K562 (cell line): ENCODE measurements around the gene TKTL1. TPM values are rescaled to one million over a fixed set of nuclear protein-coding genes. Genes with fewer than 3 reads are reported as not detected.

Experiments used
- BDP1 ChIP-seq: IDR thresholded peaks from 3 replicates; pipeline ENCODE4 v1.6.1; 2011; ENCODE audit not compliant: insufficient read length, insufficient read depth
- EZH2 ChIP-seq: IDR thresholded peaks from 2 replicates; pipeline ENCODE4 v1.6.1; 2012; ENCODE audit warnings: low read depth, mild to moderate bottlenecking, inconsistent platforms, low read length, borderline replicate concordance
- HCFC1 ChIP-seq: IDR thresholded peaks from 2 replicates; pipeline ENCODE4 v1.6.1; 2012; ENCODE audit warnings: low read depth, low read length, improper control_type of control experiment
- HDAC6 ChIP-seq: IDR thresholded peaks from 2 replicates; pipeline ENCODE4 v1.6.1; 2012; ENCODE audit warnings: low read depth, mild to moderate bottlenecking, control low read depth, inconsistent platforms, low read length, moderate library complexity
- IRF9 ChIP-seq: fragments of 450-650 bp; IDR thresholded peaks from 2 replicates; pipeline ENCODE4 v1.6.1; 2016; ENCODE audit warnings: missing biosample characterization, missing genetic modification characterization
- NFRKB ChIP-seq: fragments of 450-650 bp; IDR thresholded peaks from 2 replicates; pipeline ENCODE4 v1.6.1; 2016; ENCODE audit warnings: low read depth
- POU5F1 ChIP-seq: fragments of 150-350 bp; IDR thresholded peaks from 2 replicates; pipeline ENCODE4 v1.6.1; 2014; ENCODE audit warnings: borderline replicate concordance, low read length, low read depth, mild to moderate bottlenecking; ENCODE audit not compliant: partially characterized antibody
- RNF2 ChIP-seq: sonication (generic); IDR thresholded peaks from 2 replicates; pipeline ENCODE4 v1.6.1; 2016
- SIX5 ChIP-seq, 2 experiments: IDR thresholded peaks; 2 replicates each; pipeline ENCODE4 v1.6.1; 2011; ENCODE audit warnings: low read length in 2 of 2, borderline replicate concordance in 1 of 2, low read depth in 1 of 2, mild to moderate bottlenecking in 1 of 2, moderate library complexity in 1 of 2; ENCODE audit not compliant: insufficient read depth in 1 of 2
- SRSF7 ChIP-seq: fragments of 200-400 bp; formaldehyde crosslinking; optimal IDR thresholded peaks from 2 replicates; pipeline ENCODE3; 2017; ENCODE audit warnings: mild to moderate bottlenecking, low read depth, low read length
- SRSF9 ChIP-seq: fragments of 200-400 bp; formaldehyde crosslinking; IDR thresholded peaks from 2 replicates; pipeline ENCODE4 v1.6.1; 2017; ENCODE audit warnings: low read depth, low read length, borderline replicate concordance
- TCF3 ChIP-seq: sonication (generic); formaldehyde crosslinking; IDR thresholded peaks from 2 replicates; pipeline ENCODE4 v1.4.0; 2020; ENCODE audit warnings: mild to moderate bottlenecking, missing genetic modification reagents
- ZNF583 ChIP-seq: fragments of 250-450 bp; sonication (Bioruptor Pico); IDR thresholded peaks from 2 replicates; pipeline ENCODE4 v1.4.0; 2020
- ZNF717 ChIP-seq: fragments of 250-450 bp; sonication (Bioruptor Pico); IDR thresholded peaks from 2 replicates; pipeline ENCODE4 v1.5.0; 2021
- polyA plus RNA-seq, 8 experiments: library from polyadenylated mRNA; depleted of rRNA in 4 of 8; stranded (reverse) in 5 of 8; unstranded in 3 of 8; fragments of >200 nt; fragmentation: Nextera tagmentation in 2 of 8; fragmentation: Illumina TruSeq in 1 of 8; extraction: Ambion mirVana in 2 of 8; extraction: Trizol in 1 of 8; gene quantifications; 2 replicates each; pipeline versions ENCODE4 v1.2.1 to v1.2.3, GENCODE V29; 2011 to 2014; ENCODE audit warnings: inconsistent platforms in 1 of 8, missing spikeins in 1 of 8
- total RNA-seq, 7 experiments: library from RNA; depleted of rRNA in 6 of 7; stranded (reverse); fragments of >200 nt in 6 of 7; fragmentation: Illumina TruSeq in 2 of 7; extraction: Trizol in 2 of 7; gene quantifications; 2 replicates each; pipeline versions ENCODE4 v1.2.1 to v1.2.3, GENCODE V29; 2011 to 2021; ENCODE audit warnings: low replicate concordance in 1 of 7
- TF ChIP-seq, protein P1 (sequence below): conservative IDR thresholded peaks from 2 replicates; pipeline ENCODE4 v1.6.1; 2011; ENCODE audit warnings: low read depth, mild to moderate bottlenecking, low read length; ENCODE audit not compliant: control insufficient read depth
- TF ChIP-seq, protein P2 (sequence below): sonication (generic); formaldehyde crosslinking; IDR thresholded peaks from 2 replicates; pipeline ENCODE4 v1.8.0; 2023; ENCODE audit warnings: mild to moderate bottlenecking, missing genetic modification reagents
- TF ChIP-seq, protein P3 (sequence below): fragments of 250-450 bp; sonication (Bioruptor Pico); IDR thresholded peaks from 2 replicates; pipeline ENCODE4 v1.9.0; 2021; ENCODE audit warnings: mild to moderate bottlenecking, inconsistent platforms
- TF ChIP-seq, protein P4 (sequence below), 2 experiments: IDR thresholded peaks; 2 replicates each; pipeline ENCODE4 v1.6.1; 2012; ENCODE audit warnings: improper control_type of control experiment in 2 of 2, low read depth in 2 of 2, low read length in 2 of 2, borderline replicate concordance in 1 of 2

The TKTL1 gene
- total and polyA plus RNA-seq, 9 of the 15 experiments (the other 6 are each of a cell fraction or from before 2014, with no cell fraction given), result 0.18 to 0.71 (median 0.38) TPM

DNA sequence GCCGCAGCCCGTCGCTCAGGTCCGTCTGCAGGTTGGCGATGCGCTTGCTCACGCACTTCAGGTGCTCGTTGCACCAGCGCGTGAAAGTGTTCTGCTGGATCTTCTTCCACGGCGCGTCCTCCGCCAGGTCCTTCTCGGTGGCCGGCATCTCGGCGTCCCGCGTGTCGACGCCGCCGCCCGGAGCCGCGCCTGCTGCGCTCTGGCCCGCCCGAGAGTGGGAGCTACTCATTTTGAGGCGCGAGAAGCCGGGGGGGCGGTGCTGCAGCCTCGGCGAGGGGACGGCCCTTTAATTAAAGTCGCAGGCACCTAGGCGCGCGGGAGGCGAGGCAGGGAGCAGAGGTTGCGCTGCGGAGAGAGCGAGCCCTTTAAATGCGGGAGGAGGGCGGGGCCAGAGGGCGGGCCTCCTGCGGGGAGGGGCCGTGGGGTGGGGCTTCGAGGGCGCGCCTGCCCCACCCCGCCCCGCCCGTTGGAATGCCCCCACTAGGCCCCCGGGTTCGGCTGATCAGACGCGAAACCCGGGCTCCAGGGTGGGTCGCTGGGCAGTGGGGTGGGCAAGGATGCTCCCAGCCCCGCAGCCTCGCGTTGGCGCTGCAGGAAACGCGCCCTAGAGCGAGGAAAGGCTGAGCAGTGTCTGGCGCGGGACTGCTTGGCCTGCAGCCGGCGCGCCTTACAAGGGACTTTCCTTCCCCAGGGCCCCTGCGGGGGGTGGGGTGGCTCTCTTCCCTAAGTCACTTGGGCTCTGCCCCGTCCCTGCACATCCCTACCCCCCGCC is 75.6 kb downstream of the TKTL1 start (continued):
- TF ChIP-seq, protein P1, sequence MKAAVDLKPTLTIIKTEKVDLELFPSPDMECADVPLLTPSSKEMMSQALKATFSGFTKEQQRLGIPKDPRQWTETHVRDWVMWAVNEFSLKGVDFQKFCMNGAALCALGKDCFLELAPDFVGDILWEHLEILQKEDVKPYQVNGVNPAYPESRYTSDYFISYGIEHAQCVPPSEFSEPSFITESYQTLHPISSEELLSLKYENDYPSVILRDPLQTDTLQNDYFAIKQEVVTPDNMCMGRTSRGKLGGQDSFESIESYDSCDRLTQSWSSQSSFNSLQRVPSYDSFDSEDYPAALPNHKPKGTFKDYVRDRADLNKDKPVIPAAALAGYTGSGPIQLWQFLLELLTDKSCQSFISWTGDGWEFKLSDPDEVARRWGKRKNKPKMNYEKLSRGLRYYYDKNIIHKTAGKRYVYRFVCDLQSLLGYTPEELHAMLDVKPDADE, result no peak; the same call in 1 of the 2 replicates
- TF ChIP-seq SIX5 (IDR thresholded peaks at IDR 0.05; ENCODE audit: borderline replicate concordance in 1 of 2, insufficient read depth in 1 of 2, low read depth in 1 of 2, low read length in 2 of 2) (no peak), HDAC6 (no peak), SRSF7 (no peak), EZH2 (no peak), BDP1 (no peak), HCFC1 (peak; percentile 40; the same call in 1 of the 2 replicates), POU5F1 (no peak), SRSF9 (no peak), IRF9 (tag) (no peak), TCF3 (CRISPR knock-in tag) (0 out of 2 replicates have a peak, but pooled peaks have one; percentile 25), ZNF717 (CRISPR knock-in tag) (no peak), NFRKB (no peak), ZNF583 (CRISPR knock-in tag) (no peak), RNF2 (peak; percentile 64; the same call in 1 of the 2 replicates)
- TF ChIP-seq, protein P2, sequence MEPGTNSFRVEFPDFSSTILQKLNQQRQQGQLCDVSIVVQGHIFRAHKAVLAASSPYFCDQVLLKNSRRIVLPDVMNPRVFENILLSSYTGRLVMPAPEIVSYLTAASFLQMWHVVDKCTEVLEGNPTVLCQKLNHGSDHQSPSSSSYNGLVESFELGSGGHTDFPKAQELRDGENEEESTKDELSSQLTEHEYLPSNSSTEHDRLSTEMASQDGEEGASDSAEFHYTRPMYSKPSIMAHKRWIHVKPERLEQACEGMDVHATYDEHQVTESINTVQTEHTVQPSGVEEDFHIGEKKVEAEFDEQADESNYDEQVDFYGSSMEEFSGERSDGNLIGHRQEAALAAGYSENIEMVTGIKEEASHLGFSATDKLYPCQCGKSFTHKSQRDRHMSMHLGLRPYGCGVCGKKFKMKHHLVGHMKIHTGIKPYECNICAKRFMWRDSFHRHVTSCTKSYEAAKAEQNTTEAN (CRISPR knock-in tag), result no peak
- TF ChIP-seq, protein P3, sequence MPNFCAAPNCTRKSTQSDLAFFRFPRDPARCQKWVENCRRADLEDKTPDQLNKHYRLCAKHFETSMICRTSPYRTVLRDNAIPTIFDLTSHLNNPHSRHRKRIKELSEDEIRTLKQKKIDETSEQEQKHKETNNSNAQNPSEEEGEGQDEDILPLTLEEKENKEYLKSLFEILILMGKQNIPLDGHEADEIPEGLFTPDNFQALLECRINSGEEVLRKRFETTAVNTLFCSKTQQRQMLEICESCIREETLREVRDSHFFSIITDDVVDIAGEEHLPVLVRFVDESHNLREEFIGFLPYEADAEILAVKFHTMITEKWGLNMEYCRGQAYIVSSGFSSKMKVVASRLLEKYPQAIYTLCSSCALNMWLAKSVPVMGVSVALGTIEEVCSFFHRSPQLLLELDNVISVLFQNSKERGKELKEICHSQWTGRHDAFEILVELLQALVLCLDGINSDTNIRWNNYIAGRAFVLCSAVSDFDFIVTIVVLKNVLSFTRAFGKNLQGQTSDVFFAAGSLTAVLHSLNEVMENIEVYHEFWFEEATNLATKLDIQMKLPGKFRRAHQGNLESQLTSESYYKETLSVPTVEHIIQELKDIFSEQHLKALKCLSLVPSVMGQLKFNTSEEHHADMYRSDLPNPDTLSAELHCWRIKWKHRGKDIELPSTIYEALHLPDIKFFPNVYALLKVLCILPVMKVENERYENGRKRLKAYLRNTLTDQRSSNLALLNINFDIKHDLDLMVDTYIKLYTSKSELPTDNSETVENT (CRISPR knock-in tag), result peak; percentile 96
- TF ChIP-seq, protein P4, sequence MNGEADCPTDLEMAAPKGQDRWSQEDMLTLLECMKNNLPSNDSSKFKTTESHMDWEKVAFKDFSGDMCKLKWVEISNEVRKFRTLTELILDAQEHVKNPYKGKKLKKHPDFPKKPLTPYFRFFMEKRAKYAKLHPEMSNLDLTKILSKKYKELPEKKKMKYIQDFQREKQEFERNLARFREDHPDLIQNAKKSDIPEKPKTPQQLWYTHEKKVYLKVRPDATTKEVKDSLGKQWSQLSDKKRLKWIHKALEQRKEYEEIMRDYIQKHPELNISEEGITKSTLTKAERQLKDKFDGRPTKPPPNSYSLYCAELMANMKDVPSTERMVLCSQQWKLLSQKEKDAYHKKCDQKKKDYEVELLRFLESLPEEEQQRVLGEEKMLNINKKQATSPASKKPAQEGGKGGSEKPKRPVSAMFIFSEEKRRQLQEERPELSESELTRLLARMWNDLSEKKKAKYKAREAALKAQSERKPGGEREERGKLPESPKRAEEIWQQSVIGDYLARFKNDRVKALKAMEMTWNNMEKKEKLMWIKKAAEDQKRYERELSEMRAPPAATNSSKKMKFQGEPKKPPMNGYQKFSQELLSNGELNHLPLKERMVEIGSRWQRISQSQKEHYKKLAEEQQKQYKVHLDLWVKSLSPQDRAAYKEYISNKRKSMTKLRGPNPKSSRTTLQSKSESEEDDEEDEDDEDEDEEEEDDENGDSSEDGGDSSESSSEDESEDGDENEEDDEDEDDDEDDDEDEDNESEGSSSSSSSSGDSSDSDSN (IDR thresholded peaks at IDR 0.05; ENCODE audit: borderline replicate concordance in 1 of 2, low read depth in 2 of 2, low read length in 2 of 2), result no peak
